ENCODE results near the gene MAD1L1.

The MAD1L1 gene

DNA sequence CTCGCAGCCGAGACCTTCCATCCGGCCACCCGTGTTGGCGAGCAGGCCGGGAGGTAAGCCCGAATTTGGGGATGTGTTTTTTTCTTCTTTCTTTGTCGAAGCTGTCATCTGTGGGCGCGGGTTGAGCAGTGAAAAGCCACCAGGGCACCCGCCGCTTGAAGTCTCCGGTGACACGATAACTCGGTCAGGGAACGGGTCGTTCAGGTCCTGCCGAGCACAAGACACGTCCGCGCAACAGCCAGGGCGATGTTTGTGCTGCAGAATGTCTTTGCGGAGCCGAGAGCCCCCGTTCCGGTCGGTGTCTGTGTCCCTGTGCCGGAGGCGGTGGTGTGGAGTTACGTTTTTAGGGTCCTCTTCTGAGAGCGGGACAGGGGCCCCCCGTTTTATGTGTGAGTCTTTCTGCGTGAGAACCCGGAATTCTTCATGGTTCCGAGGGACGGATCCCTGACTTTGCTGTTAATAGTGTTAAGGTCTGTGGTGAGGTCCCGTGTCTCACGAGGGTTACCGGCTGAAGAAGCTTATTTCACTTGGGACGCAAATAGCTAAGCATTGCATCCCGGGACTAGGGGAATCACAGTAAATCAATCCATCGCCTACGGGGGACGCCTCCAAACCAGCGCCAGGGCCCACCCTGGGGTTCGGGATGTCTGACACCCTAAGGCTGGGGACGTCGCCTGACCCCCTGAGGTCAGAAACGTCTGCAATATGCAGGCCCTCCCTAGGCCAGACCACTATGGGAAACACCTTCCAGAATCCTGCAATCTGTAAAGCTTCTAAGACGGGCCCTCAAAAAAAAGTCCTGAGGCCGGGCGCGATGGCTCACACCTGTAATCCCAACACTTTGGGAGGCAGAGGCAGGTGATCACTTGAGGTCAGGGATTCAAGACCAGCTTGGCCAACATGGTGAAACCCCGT is 463.2 kb downstream of the MAD1L1 start:
- no peak for DNase-seq

DNA sequence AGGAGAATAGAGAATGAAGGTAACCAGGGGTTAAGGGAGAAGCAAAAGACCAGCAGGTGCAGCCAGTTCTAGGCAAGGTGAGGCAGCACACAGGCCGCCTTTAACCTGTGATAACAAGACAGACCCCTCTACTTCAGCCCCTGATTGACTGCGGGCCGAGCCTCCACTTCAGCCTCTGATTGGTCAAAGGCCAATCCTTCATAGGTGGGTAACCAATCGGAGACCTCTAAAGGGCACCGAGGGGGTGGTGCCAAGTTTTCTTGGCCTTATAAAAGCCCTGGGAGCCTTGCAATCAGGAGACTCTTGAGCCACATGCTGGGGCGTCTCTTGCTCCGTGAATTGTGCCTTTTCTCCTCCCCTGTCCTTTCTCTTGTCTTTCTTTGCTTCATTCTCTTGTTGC is 463.9 kb downstream of the MAD1L1 start:
- no peak for DNase-seq

DNA sequence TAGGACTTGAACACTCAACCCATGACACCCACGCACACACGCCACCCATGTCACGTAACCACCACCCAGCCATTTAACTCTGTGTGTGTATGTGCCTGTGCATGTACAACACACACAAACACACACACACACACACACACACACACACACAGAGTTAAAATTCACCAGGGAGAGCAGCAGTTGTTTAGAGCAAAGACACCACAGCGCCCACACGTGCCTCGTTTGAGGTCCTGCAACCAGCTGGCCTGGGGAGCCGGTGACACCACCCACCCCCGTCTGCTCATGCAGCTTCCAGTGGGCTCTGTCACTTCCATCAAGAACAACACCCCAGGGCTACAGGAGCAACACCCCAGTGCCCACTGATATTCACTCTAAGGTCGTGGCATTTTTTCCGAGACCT is 465.2 kb downstream of the MAD1L1 start:
- no peak for DNase-seq

All from anterior cingulate cortex (tissue), 58 donors.